A549 (cell line): ENCODE data around the gene YTHDF2.

Source experiments
- CTCF ChIP-seq: fragments of >200 bp; sonication (Bioruptor Twin); formaldehyde crosslinking; IDR thresholded peaks from 3 replicates; pipeline ENCODE4 v1.5.1; 2016
- HDAC2 ChIP-seq: fragments of 200-600 bp; sonication (generic); IDR thresholded peaks from 2 replicates; pipeline ENCODE4 v1.6.1; 2016

- TF ChIP-seq CTCF (no peak), HDAC2 (no peak)
Observed at GRCh38 chr1:28776341-28776740, 39.6 kb downstream of the YTHDF2 start.
